Suppressor macrophage treated with lipopolysaccharide for 1 hour (primary cell): ENCODE results near the gene WDR55.
A peak's percentile ranks its signal among the peaks of the same experiment; 100 is the strongest.
"Not testable (repeated sequence)": the region's sequence is repeated elsewhere in the genome, so short reads cannot be mapped to it uniquely, and the experiment has no call there.

Source experiments
- DNase-seq, 3 donors: peaks; one replicate each; pipeline ENCODE4 v3.0.0-alpha.2; 2020 to 2022

Gene WDR55

GRCh38 chr5:140664359-140665119 lies at the start of gene WDR55:
Gene WDR55, plus strand, starts transcription at chr5:140664904. Its CDS starts 9 bp downstream, at chr5:140664913.
- DNase-seq, result peak; percentile 97 to 98 (median 97)

DNA sequence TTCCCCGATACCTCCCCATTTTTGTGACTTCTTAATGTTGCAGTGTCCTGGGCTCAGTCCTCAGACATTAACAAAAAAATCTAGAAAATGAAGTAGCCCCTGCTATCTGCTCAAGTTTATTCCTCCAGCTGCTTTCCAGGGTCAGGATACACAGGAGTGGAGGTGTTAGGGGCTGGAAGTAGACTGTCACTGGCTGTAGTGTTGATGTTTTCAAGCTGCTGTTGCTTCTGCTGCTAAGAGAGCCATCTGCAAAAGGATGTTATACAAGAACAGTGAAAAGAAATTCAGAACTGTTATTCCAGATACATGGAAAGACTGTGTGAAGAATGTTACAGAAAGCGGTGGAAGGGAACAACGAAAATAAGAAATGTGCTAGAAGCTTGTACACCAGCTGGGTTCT lies 42.4 kb upstream of the WDR55 start:
- DNase-seq, result no peak

DNA sequence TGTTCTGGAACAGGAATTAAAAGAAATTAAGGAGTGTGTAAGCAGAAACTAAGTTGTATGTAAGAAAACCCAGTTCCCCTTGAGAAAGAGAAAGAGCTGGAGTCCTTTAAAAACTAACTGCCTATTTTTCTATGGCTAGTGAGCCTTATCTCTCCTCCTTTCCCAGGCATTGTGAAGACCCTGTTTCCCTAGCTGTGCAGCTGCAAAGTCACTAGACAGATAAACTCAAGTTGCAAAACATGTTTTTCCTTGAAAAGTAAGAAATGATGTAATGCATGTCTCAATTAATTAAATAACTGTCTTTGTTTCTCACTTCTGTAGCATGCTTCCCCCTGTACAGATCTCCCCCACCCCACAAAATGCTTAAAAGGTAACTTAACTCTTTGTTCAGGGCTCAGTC lies 41.6 kb upstream of the WDR55 start:
- DNase-seq, result not testable (repeated sequence)

DNA sequence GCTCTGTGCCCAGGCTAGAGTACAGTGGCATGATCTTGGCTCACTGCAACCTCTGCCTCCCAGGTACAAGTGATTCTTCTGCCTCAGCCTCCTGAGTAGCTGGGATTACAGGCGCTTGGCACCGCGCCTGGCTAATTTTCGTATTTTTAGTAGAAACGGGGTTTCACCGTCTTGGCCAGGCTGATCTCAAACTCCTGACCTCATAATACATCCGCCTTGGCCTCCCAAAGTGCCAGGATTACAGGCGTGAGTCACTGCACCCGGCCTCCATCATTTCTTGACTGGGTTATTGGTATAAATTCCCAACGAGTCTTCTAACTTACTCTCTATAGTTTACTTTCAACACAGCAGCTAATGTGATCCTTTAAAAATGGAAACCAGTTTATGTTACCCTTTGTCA lies 39.8 kb upstream of the WDR55 start:
- not testable (repeated sequence) for DNase-seq

- no peak for DNase-seq
Measured at GRCh38 chr5:140627972-140628371, 36.7 kb upstream of the WDR55 start.

GRCh38 chr5:140628711-140629110 lies 36.0 kb upstream of the WDR55 start:
- DNase-seq, result peak in 1 of 3 donors; percentile 30

DNA sequence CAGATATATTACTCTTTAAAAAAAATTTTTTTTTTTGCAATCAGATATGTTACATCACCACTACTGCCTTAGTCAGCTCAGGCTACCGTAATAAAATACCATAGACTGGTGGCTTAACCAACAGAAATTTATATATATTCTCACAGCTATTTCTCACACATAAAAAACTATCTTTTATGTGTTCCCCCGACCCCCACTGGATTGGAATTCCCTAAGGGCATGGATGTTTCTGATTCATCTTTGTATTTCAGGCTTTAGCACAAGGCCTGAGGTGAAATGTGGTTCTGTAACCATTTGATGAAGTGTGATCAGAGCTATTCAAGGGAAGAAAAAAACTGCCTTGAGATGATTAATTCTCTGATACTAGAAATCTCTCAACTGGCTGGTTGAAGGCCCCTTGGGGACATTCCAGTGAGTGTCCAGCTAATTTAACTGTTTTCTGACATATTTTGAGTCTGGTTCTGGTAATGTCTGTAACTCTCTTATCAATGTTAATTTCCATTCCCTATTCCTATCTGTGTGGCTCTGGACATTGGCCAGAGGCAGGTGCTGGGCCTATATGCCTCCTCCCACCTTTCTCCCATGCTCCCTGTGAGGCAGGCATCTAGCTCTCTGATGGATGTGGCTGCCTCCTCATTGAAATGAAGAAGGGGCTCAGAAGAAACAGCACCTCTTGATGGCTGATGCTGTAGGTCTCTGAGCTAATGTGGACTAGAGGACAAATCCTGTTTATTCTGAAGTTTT lies 34.2 kb upstream of the WDR55 start:
- peak; percentile 69 to 92 (median 78) for DNase-seq

DNA sequence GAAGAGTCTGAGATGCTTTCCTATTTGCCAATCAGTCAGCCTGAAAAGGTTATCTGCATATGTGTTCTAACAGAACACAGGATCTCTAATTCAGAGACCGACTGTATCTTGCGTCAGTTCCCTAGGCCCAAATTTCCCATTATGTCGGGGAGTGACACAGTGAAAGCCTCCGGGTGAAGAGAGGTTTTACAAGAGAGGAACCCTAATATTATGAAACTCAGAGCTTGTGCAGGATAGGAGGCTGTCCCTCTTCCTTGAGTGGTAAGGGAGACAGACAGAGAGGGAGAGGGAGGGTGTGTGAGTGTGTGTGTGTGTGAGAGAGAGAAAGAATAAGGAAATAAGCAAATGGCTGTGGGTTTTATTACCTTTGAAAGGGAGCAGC lies 33.7 kb upstream of the WDR55 start:
- peak; percentile 85 to 94 (median 90) for DNase-seq

GRCh38 chr5:140631831-140632365 lies 32.8 kb upstream of the WDR55 start:
- no peak for DNase-seq

DNA sequence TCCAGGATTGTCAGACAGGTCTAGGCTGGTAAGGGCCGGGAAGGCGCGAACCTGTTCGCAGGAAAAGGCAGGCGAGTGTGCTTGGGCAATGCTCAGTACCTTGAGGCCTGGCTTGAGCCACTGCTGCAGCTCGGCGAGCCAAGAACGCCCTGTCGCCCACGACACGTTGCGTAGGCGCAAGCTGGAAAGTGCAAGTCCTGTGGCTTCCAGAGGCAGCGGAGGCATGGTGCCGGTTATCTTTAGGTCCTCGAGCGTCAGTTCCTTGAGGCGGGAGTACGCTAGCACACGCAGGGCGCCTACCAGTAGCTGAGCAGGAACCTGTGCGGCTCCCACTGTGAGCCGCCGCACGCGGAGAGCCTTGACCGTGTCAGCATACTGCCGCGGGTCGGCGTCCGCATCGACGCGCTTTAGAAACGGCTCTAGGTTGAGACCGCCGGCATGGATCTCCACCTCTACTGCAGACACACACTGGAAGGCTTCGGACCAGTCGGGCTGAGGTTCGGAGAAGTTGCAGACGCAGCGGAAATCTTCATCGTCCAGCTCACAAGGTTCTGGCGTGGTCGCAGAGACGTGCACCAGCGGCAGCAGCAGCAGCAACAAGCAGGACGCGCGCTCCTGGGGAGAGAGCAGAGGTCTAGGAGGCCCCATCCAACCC lies 32.2 kb upstream of the WDR55 start:
- peak; percentile 83 to 89 (median 88) for DNase-seq

DNA sequence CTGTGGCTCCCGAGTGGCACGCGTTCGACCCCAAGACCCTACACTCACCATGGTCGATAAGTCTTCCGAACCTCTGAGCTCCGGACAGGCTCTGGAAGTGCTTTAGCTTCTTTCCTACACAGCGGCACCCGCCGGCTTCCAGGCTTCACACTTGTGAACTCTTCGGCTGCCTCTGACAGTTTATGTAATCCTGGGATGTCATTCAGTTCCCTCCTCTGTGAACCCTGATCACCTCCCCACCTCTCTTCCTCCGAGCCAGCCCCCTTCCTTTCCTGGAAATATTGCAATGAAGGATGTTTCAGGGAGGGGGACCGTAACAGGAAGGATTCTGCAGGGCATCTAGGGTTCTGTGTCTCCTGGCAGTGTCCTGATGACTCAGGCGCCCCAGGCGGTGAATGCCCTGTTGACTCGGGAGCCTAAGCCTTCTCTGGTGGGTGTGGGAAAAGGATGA lies 31.7 kb upstream of the WDR55 start, which contains the start of gene CD14:
CD14 (minus strand) TSS at position 155 of the 451 bp plus-strand sequence; CDS start at position 51, 104 bp downstream.
- peak; percentile 93 to 96 (median 93) for DNase-seq

- DNase-seq, result peak in 2 of 3 donors; percentile 81 to 88
Measured at GRCh38 chr5:140633501-140633900, 31.2 kb upstream of the WDR55 start.

- no peak for DNase-seq
Measured at GRCh38 chr5:140634103-140634502, 30.6 kb upstream of the WDR55 start.

DNA sequence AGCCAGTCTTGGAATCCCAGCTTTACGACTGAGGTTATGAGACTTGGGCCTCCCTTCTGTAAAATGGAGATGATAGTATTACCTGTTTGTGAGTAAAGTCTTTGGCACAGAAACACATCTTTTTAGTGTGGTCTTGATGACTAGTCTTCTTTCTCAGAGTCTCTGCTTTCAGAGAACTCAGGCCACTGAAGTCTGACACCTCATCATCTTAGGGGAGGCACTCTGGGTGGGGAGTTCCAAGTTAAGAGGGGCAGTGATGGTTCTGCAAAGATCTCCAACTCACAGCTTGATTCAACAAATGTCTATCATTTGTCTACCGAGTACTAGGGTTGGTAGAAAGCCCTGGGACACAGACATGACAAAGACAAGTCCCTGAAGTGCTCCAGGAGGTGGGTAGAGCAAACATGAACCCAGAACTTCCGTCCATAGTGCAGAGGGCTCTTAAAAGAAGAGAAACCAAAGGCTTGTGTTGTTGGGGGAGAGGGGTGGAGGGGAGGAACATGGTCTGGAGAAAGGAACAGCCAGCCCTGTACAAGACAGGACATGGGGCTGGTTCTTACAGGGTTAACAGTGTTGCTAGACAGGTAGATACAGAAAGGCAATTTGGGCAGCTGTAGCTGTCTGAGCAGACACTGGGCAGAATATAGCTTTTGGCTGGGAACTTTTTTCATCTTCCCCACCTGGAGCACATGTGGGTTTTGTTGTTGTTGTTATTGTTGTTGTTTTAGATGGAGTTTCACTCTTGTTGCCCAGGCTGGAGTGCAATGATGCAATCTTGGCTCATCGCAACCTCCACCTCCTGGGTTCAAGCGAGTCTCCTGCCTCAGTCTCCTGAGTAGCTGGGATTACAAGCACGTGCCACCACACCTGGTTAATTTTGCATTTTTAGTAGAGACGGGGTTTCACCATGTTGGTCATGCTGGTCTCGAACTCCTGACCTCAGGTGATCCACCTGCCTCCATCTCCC lies 29.1 kb upstream of the WDR55 start:
- no peak for DNase-seq

DNA sequence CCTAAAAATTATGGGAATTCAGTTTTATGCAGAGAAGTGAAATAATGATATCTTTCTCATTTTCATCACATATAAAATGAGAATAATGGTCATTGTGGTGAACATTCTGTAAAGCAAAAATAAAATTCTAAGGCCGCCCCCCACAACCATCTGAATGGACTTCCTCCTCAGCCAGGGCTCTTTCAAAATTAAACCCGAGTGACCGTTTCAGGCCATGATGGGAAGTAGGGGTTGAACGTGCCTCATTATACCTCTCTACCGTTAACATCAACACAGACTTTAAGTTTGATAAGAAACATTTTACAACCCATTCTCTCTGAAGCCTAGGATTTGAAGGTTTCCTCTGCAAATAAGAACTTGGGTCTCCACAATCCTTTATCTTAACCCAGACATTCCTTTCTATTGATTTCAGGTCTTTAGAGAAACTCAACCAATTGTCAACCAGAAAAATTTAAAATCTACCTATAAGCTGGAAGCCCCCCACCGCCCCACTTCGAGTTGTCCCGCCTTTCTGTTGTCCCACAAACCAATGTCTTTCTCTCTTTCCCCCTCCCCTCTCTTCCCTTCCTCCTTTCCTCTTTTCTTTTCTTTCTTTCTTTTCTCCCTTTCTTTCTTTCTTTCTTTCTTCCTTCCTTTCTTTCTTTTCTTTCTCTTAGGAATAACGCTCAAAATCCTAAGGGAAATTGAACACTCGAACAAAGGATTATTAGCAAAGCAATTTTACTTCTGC lies 27.2 kb upstream of the WDR55 start:
- DNase-seq, result no peak

GRCh38 chr5:140638898-140639147 lies 25.9 kb upstream of the WDR55 start:
- DNase-seq, result not testable (repeated sequence)

- DNase-seq, result peak; percentile 99 to 100 (median 99)
Measured at GRCh38 chr5:140639148-140639981, 25.3 kb upstream of the WDR55 start, which contains the start of gene TMCO6. Gene TMCO6, plus strand, starts transcription at chr5:140639451. Its CDS starts 77 bp downstream, at chr5:140639528.

DNA sequence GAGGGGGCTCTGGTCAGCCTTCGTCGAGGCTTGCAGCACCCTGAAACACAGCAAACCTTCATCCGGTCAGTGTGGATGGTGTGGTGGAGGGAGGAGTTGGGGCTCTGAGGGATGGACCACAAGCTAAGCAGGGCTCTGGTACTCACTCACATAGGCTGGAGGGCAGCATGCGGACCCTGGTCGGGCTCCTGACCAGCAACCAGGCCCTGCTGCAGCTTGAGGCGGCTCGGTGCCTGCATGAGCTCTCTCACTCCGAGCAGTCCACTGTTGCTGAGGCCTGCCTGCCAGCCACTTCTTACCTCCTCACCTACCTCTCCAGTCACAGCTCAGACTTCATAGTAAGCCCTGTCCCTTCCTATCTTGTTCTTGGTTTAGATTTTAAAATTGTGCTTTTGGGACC lies 23.0 kb upstream of the WDR55 start:
- no peak for DNase-seq

- no peak for DNase-seq
Measured at GRCh38 chr5:140642718-140643117, 22.0 kb upstream of the WDR55 start.

- peak in 1 of 3 donors; percentile 82 for DNase-seq
Measured at GRCh38 chr5:140647042-140647419, 17.7 kb upstream of the WDR55 start.
